GM19468 (cell line): ENCODE results near the gene NUCB1.
"Not testable (repeated sequence)": the region's sequence is repeated elsewhere in the genome, so short reads cannot be mapped to it uniquely, and the experiment has no call there.

Experiments
- ATAC-seq: cut with Tn5 transposase; IDR thresholded peaks from one replicate; pipeline ENCODE4 v1.9.1; 2021; ENCODE audit warnings: mild to moderate bottlenecking, moderate library complexity, moderate number of reproducible peaks; ENCODE audit not compliant: unreplicated experiment; ENCODE audit errors: extremely low read depth

NUCB1 gene

DNA sequence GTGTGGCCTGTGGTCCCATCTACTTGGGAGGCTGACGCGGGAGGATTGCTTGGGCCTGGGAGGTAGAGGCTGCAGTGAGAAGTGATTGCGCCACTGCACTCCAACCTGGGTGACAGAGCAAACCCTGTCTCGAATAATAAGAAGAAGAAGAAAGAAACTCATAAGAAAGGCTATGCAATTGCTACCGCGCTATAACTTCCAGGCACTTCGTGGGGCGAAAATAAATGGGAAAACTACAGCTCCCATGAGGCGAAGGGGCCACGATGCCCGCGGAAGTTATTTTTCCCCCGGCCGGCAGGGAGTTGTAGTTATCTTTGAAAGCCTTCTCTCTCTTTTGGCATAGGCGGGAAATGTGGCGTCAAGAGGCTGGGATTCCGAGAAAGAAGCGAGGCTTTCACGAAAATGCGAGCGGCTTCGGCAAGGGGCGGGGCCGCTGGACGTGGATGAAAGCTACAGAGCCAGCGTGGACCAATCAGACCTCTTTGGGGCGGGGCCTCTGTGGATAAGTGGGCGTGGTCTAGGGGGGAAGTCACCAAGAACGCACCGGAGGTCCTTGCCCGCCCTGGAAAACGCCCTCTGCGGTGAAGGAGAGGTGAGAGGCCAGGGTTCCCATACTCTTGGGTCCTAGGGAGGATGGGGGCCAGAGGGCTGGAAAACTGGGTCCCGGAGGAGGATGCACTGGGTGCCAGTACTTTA lies at the start of gene NUCB1:
NUCB1 (plus strand) TSS at position 532 of the 696 bp plus-strand sequence. CDS start 485 bp downstream, outside the sequence.
- ATAC-seq: peak; percentile 54

DNA sequence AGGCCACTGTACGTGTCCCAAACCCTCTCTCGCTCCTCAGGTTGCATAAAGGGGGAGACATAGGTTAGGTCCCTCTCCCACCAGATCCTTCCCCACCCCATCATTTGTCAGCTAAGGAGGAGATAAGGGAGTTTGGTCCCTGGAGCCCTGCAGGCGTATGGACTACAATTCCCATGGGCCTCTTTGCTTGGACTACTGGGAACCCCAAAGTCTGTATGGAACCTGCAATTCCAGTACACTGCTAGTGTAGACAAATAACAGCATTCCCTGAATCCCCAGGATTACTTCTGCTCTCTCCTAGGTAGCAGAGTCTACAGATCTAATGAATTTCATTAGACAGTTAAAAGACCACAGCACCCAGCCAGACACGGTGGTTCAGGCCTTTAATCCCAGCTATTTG lies 47.8 kb upstream of the NUCB1 start:
- ATAC-seq: no peak

DNA sequence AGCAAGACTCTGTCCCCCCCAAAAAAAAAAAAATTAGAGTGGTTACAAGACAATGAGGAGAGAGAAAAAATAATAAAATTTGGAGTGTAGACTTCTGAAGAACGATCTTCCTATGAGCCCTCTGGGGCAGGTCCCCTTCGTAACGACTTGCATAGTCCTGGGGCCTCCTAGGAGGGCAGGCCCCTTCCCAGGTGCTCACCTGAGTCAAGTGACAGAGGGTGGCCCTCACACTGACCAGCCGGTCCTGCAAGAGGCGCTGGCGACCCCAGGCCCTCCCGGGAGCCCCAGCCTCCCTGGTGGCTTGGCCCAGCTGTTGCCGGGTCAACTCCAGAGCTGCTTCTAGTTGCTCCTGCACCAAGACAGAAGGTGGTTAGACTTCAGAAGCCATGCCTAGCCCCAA lies 46.6 kb upstream of the NUCB1 start:
- no peak for ATAC-seq

DNA sequence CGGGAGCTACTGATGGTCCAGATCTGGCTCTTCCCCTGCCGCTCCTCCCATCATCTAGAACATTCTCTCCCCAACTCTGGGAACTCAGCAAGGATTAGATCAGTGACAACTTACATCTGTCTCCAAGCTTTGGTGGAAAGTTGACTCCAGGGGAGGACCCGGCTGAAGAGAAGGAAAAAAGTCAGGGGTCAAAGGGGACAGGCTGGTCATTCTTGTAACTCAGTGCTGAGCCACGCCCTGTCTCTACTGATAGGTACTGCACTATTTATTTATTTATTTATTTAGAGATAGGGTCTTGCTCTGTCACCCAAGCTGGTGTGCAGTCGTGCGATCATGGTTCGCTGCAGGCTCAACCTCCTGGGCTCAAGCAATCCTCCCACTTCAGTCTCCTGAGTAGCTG lies 46.0 kb upstream of the NUCB1 start:
- ATAC-seq: no peak

DNA sequence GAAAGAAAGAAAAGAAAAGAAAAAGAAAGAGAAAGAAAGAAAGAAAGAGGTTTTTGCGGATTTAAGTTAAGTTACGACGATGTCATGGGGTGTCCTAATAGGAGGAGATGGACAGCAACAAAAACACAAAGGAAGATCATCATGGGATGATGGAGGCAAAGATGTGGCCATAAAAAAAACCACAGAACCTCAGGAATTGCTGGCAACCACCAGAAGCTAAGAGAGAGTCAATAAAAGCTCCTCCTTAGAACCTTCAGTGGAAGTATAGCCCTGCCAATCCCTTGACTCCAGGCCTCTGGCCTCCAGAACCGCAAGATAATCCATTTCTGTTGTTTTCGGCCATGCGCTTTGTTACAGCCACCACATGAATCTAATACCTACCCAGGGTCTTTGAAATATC lies 43.2 kb upstream of the NUCB1 start:
- no peak for ATAC-seq

DNA sequence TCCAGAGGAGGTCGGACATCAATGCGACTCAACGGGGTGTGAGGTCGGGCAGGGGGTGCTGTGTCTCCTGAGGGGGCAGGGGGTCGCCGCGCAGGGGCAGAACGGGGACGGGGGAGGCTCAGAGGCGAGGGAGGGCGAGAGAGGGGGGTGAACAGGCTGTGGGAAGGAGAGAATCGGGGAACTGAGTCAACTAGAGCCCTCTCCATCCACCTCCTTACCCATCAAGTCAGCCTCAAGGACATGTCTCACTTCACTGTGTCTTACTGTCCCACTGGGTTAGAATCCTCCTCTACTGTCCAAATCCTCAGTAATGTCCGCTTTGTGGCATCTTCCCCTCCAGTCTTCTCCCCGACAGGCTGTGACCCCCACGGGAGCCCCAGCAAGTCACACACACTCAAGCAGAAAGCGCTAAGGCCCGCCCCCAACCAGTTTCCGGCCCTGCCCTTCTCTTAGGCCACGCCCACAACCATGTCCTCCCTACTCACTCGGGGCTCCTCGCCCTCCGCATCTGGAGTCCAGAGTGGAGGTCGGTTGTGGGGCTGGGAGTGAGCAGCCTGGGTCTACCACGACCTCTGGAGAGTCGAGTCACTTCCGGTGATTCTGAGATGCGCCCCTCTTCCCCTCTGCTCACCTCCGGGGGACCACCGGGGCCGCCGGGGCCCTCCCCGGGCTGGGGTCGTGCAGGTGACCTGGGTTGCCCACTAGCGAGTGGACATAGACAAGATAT lies 41.0 kb upstream of the NUCB1 start:
- no peak for ATAC-seq

DNA sequence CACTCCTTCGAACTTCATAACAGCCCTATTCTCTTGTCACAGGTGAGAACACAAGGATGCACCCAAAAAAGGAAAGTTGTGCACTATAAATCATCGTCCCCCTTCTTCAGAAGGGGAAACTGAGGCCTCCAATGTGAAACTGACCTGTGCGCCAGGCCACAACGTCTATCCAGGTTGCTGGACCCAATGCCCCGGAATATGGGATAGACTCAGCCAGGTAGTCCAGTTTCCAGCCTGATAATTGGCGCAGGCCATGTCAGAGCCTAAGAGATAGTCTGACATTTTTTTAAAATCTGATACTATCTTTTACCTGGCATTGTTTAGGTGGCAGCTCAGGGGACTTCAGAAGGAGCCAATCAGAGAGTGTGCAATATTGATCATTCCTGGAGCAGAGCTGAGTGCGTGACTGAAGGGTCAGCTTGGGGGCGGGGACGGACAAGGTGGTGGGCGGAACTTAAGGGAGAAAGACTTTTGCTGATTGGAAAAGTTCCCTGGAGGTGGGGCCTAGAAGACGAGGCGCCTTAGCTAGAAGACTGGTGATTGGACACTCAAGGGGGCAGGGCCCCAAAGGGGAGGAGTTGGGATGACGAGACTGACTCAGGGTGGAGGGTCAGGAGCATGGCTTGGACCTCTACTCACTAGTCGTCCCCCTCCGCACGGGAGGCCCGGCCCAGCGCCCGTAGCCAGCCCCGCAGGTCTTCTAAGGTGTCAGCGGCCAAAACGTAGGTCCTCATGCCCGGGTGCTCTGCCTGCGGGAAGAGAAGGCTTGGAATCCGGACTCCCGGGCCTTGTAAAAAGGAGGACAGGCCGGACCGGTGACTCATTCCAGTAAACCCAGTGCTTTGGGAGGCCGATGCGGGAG lies 40.2 kb upstream of the NUCB1 start:
- ATAC-seq: no peak

DNA sequence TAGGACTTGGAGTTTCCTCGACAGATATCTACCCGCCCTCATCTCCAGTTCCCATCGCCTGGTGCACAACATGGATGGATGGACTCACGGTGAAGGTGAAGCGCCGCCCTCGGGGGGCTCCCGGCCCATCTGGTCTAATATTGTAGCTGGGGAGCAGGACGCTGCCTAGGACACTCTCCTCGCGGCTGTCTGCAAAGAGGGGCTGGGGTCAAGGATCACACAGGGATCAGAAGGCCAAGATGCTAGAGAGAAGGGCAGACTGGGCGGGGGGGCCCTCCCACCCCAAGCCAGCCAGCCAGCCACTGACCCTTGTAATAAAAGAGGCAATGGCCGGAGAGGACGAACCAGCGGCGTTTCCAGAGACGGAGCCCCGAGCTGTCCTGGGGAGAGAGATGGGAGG lies 38.8 kb upstream of the NUCB1 start:
- ATAC-seq: no peak

DNA sequence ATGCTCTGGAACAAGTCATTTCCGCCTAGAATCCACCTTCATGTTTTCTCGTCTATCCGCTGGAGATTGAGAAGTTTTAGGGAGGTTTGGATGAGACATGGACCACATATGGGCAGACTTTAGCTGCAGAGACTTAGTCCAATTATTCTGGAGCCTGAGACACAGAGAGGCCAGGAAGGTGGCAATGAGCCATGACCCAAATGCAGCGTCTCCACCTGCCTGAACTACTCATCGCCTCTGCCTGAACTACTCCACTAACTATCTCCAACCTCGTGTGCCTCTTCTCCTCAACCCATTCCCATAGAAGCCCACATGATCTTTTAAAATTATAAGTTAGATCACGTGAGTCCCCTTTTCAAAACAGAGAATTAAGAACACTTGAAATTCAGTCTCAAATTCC lies 37.3 kb upstream of the NUCB1 start:
- ATAC-seq: no peak

DNA sequence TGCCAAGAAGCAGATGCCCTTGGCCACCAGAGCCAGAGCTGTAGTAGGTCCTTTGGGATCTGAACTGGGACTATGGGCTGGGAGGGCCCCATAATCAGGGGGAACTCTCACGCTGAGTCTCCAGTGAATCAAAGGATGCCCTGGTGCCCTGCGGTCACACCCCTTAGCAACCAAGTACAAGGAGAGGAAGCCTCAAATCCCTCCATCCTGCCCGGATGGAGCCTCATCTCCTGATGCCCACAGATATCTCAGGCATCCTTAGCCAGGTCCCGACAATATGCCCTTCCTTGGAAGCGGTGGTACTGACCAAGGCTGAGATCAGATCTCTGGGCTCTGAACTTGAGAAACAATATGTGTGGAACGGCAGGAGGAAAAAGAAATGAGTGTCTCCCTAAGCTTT lies 33.4 kb upstream of the NUCB1 start:
- ATAC-seq: no peak

DNA sequence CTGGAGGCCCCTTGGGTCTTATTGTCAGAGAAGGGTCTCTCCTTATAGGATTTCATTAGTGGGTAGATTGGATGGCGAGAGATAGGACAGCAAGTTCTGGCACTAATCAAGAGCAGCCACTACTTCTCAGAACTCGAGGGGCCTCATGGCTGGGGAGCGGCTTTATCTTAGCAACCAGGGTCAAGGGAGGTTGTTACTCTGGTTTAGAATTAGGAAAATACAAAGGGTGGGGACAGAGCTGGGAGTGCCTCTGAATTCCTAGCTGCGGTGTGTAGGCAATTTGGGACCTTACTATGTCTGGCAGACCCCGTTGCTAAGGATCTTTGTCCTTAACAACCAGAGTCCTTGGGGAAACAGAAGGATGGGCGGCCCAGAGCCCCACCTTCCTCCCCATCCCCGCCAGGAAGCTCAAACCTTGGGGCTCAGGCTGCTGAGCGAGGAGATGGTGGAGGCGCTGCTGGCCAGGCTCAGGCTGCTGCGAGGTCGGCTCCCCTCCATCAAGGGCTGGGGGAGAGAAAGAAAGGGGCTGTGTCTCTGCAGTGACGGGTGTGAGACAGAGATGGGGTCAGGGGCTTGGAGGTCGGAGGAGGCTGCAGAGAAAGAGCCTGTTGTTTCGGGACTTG lies 32.9 kb upstream of the NUCB1 start:
- no peak for ATAC-seq

DNA sequence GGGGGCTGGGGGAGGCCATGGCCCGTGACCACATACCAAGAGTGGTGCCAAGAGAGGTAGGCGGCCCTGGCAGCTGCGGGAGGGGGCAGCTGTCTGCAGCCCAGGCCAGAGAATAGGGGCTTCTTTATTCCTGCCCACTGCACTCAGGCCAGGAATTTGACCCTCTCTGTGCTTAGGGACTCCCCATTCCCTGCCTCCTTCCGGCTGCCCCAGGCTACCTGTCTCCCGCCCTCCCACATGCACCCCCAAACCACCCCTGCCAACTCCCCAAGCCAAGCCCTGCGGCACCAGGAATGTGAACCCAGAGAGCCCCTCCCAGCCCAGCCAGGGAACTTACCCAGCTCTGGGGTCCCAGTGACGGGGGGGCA lies 32.4 kb upstream of the NUCB1 start:
- ATAC-seq: no peak

DNA sequence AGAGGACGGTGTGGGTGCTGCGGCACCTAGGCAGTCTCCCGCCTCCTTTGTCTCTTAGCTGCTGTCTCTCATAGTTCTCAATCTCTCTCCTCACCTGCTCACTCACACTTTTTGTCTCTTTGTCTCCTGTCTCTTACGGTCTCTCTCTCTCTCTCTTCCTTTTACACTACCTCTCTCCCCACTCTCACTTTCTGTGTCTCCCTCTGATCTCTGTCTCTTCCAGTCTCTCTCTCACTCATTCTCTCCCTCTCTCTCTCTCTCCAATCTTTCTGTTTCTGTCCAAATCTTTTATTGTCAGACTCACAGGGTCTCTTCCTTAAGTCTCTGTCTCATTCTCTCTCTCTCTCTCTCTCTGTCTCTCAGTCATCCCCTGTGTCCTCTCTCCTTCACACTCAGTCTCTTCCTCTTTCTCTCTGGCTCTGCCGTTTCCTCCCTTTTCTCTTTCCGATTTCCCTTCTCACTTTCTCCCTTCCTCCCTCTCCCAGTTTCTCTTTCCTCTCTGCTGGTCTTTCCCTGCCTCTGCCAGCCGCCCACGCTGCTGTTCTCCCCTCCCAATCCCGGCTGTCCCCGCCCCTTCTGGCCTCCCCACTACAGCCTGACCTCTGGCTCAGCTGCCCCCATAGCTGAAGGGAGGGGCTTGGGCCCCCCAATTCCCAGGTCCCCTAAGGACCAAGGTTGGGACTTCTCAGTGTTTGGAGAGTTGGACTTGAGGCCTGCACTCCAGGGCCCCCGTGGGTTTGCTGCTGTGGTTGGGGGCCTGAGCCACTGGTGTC lies 31.8 kb upstream of the NUCB1 start, which contains the start of gene PLEKHA4:
PLEKHA4 (minus strand) TSS at position 504 of the 773 bp plus-strand sequence. CDS start 997 bp downstream, outside the sequence.
- ATAC-seq: no peak

DNA sequence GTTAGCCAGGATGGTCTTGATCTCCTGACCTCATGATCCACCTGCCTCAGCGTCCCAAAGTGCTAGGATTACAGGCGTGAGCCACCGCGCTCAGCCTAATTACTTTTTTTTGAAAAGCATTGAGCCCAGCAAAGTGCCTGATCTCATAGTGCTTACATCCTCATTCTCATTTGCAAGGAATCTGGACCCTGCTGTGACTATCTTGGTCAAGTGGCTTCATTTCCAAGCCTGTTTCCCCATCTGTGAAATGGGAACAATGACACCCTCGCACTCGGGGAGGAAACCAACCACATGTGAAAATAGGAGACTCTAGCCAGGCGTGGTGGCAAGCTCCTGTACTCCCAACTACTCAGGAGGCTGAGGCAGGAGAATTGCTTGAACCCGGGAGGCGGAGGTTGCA lies 30.1 kb upstream of the NUCB1 start:
- ATAC-seq: no peak

DNA sequence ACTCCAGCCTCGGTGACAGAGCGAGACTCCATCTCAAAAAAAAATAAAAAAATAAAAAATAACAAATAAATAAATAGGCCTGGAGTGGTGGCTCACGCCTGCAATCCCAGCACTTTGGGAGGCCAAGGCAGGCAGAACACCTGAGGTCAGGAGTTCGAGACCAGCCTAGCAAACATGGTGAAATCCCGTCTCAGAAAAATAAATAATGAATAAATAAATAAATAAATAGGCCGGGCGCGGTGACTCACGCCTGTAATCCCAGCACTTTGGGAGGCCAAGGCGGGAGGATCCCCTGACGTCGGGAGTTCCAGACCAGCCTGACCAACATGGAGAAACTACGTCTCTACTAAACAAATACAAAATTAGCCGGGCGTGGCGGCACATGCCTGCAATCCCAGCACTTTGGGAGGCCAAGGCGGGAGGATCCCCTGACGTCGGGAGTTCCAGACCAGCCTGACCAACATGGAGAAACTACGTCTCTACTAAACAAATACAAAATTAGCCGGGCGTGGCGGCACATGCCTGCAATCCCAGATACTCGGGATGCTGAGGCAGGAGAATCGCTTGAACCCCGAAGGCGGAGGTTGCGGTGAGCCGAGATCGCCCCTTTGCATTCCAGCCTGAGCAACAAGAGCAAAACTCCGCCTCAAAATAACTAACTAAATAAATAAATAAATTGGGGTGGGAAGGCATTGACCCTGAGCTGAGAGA lies 28.5 kb upstream of the NUCB1 start:
- not testable (repeated sequence) for ATAC-seq

DNA sequence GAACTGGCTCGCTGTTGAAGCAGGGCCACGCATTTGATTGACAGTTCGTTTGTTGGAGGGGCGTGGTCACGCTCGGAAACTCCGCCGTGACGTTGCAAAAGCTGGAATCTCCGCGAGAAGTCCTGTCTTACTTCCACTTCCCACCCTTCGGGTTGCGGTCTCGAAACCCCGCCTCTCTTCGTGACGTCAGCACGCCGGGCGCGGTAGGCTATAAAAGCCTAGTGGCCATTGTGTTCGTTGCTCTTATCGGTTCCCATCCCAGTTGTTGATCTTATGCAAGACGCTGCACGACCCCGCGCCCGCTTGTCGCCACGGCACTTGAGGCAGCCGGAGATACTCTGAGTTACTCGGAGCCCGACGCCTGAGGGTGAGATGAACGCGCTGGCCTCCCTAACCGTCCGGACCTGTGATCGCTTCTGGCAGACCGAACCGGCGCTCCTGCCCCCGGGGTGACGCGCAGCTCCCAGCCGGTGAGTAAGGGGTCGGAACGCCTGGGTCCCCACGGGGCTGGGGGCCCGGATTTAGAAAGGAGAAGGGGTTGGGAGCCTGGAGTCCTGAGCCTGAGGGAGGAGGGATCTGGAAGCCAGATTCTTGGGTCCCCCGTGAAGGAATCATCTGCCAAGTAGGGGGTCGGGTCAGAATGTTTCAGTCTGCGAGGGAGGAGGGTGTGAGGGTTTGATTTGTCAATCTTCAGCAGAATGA lies 27.8 kb upstream of the NUCB1 start, which contains the start of gene PPP1R15A:
PPP1R15A (plus strand) TSS at position 240 of the 702 bp plus-strand sequence. CDS start 813 bp downstream, outside the sequence.
- no peak for ATAC-seq

DNA sequence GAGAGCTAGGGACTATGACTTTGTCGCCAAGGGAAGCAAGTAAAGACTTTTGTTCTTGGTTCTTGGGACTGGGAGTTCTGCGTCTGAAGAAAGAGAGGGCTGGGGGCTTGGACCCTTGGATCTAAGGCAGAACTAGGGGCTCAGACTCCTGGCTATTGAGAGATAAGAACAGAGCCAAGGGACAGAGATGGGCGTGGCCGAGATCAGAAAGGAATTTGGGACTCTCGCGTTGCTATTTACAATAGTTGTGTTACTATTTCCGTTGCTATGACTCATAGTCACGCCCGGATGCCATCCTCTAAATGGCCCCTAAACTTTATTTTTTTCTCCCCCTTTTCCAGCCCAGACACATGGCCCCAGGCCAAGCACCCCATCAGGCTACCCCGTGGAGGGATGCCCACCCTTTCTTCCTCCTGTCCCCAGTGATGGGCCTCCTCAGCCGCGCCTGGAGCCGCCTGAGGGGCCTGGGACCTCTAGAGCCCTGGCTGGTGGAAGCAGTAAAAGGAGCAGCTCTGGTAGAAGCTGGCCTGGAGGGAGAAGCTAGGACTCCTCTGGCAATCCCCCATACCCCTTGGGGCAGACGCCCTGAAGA lies 27.1 kb upstream of the NUCB1 start:
- ATAC-seq: no peak
